Keratinocyte (primary cell): ENCODE measurements around the gene UQCRC1.

ENCODE experiments used
- EZH2 ChIP-seq: IDR thresholded peaks from one replicate; pipeline ENCODE4 v1.6.1; 2012; ENCODE audit warnings: inconsistent platforms, mild to moderate bottlenecking, low read length, moderate library complexity
- TF ChIP-seq, protein P1 (sequence below), 3 experiments: IDR thresholded peaks in 1 of 3; conservative IDR thresholded peaks in 1 of 3; optimal IDR thresholded peaks in 1 of 3; 2 replicates in 2 of 3; 3 replicates in 1 of 3; pipeline versions ENCODE3 to v1.5.1; 2011; ENCODE audit warnings: low read length in 3 of 3, mild to moderate bottlenecking in 3 of 3, moderate library complexity in 2 of 3, control low read depth in 1 of 3, inconsistent platforms in 1 of 3; ENCODE audit not compliant: insufficient read depth in 2 of 3; ENCODE audit errors: extremely low read depth in 1 of 3

GRCh38 chr3:48648188-48648850, 38.9 kb upstream of the UQCRC1 start:
- TF ChIP-seq, protein P1, sequence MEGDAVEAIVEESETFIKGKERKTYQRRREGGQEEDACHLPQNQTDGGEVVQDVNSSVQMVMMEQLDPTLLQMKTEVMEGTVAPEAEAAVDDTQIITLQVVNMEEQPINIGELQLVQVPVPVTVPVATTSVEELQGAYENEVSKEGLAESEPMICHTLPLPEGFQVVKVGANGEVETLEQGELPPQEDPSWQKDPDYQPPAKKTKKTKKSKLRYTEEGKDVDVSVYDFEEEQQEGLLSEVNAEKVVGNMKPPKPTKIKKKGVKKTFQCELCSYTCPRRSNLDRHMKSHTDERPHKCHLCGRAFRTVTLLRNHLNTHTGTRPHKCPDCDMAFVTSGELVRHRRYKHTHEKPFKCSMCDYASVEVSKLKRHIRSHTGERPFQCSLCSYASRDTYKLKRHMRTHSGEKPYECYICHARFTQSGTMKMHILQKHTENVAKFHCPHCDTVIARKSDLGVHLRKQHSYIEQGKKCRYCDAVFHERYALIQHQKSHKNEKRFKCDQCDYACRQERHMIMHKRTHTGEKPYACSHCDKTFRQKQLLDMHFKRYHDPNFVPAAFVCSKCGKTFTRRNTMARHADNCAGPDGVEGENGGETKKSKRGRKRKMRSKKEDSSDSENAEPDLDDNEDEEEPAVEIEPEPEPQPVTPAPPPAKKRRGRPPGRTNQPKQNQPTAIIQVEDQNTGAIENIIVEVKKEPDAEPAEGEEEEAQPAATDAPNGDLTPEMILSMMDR (optimal IDR thresholded peaks at IDR 0.05 in 1 of 3, IDR thresholded peaks at IDR 0.05 in 1 of 3, conservative IDR thresholded peaks at IDR 0.05 in 1 of 3; ENCODE audit: extremely low read depth in 1 of 3, insufficient read depth in 2 of 3, low read length in 3 of 3), result no peak
- TF ChIP-seq EZH2, result no peak
